Mucosa of descending colon (tissue), 3 donors: ENCODE data around the gene DCC. TPM values are rescaled to one million over a fixed set of nuclear protein-coding genes. Genes with fewer than 3 reads are reported as not detected.

Source experiments
- ATAC-seq: fragments of 200-7000 bp; cut with Tn5 transposase; one replicate; pipeline ENCODE4 v1.9.1; 2020; ENCODE audit warnings: mild to moderate bottlenecking, moderate library complexity
- DNase-seq, 3 donors: peaks; one replicate each; pipeline ENCODE4 v3.0.0-alpha.2; 2020
- H3K36me3 ChIP-seq: fragments of 200-600 bp; one replicate; pipeline ENCODE4 v1.8.0; 2021; ENCODE audit warnings: low read depth, mild to moderate bottlenecking
- H3K4me1 ChIP-seq: fragments of 200-600 bp; one replicate; pipeline ENCODE4 v1.8.0; 2021; ENCODE audit warnings: low read depth, mild to moderate bottlenecking
- H3K4me3 ChIP-seq: fragments of 200-600 bp; one replicate; pipeline ENCODE4 v1.8.0; 2021; ENCODE audit warnings: mild to moderate bottlenecking
- H3K9me3 ChIP-seq: fragments of 200-600 bp; one replicate; pipeline ENCODE4 v1.8.0; 2021; ENCODE audit warnings: mild to moderate bottlenecking
- intact Hi-C, 2 donors: fragments of 100-400 bp; cut with DNase I in 1 of 2; cut with micrococcal nuclease in 1 of 2; formaldehyde crosslinking; loops; one replicate each; pipeline versions ENCODE4 v1.11.0 to v1.11.1; 2022; cut with DNase I, micrococcal nuclease
- total RNA-seq, 3 donors: library from RNA; stranded (reverse); fragmentation: NEBNext Ultra II Directional in 2 of 3; extraction: Animal tissue kit (Norgen Biotek cat#: 25700) in 2 of 3; gene quantifications; one replicate each; pipeline versions ENCODE4 v1.2.1 to v1.2.4, GENCODE V29; 2021 to 2023
- TF ChIP-seq, protein P1 (sequence below): fragments of 200-600 bp; IDR thresholded peaks from one replicate; pipeline ENCODE4 v1.8.0; 2022; ENCODE audit warnings: antibody characterized with exemption, mild to moderate bottlenecking
- donor health status: DM: no; HTN: no; CAD: no; lungs with moderate emphysema.
- donor health status: DM: no; HTN: no; CAD: no.
- donor health status: DM: no; HTN: yes; CAD: no.

DCC gene
- total RNA-seq, 3 donors from 2014 or later = 0.26 to 1.3 (median 0.34) TPM

DNA sequence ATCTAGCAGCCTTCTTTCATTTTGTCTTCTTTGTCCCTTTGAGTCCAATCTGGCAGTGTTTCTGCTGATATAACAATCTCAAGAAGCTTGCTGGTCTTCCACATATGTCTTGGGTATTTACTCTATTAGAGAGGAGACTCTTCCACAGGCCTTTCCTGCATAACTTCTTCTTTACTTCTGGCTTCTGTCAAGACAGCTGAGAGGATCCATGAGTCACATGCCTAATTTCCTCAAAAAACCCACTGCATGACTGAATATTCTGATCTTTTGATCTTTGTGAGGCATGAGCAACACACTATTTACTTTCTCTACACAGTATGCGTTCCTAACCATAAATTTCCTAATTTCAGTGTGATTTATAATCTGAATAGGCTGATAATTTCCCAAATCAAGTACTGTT is 5.1 kb upstream of the DCC start:
- Histone ChIP-seq H3K4me1 (no peaks in the 10 kb centered on the region), H3K4me3 (no peak overlapping the region), H3K36me3 (no peaks in the 10 kb centered on the region), H3K9me3 (no peaks in the 10 kb centered on the region)
- DNase-seq (no peak), ATAC-seq (no peak)
- intact Hi-C loops = no loop called here
- TF ChIP-seq, protein P1, sequence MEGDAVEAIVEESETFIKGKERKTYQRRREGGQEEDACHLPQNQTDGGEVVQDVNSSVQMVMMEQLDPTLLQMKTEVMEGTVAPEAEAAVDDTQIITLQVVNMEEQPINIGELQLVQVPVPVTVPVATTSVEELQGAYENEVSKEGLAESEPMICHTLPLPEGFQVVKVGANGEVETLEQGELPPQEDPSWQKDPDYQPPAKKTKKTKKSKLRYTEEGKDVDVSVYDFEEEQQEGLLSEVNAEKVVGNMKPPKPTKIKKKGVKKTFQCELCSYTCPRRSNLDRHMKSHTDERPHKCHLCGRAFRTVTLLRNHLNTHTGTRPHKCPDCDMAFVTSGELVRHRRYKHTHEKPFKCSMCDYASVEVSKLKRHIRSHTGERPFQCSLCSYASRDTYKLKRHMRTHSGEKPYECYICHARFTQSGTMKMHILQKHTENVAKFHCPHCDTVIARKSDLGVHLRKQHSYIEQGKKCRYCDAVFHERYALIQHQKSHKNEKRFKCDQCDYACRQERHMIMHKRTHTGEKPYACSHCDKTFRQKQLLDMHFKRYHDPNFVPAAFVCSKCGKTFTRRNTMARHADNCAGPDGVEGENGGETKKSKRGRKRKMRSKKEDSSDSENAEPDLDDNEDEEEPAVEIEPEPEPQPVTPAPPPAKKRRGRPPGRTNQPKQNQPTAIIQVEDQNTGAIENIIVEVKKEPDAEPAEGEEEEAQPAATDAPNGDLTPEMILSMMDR = no peak

- TF ChIP-seq, protein P1 = no peak
- DNase-seq (no peak), ATAC-seq (no peak)
- Histone ChIP-seq H3K4me3 (no peak overlapping the region), H3K9me3 (no peaks in the 10 kb centered on the region), H3K4me1 (no peaks in the 10 kb centered on the region), H3K36me3 (no peaks in the 10 kb centered on the region)
- intact Hi-C loops = no loop called here
These were observed 2.7 kb upstream of the DCC start for GRCh38 chr18:52337276-52337675.

DNA sequence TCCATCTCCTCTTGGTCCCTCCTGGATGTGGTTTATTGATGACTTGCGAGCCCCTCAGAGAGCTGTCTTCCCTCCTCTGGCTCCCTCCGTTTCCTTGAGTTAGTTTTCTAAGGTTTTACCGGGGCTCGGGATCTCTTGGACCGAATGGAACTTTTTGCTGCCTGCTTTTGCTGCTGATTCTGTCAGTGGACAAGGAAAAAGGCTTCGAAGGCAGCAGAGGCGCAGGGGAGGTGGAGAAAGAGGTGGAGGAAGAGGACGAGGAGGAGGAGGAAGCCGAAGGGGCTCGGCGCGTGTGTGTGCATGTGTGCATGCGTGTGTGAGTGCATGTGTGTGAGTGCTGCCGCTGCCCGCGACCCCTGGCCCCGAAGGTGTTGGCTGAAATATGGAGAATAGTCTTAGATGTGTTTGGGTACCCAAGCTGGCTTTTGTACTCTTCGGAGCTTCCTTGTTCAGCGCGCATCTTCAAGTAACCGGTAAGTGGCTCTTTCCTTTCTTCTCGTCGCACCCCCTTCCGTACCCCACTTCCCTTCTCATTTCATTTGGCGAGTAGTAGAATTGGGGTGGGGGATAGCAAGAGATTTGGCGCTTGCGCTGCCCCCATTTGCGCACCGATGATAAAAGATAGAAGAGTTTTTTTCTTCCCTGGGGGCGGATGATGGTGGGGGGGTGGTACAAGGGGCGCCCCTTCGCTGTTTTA is 557 bp downstream of the DCC start:
- H3K4me3 ChIP-seq = no peak overlapping the region
- TF ChIP-seq, protein P1 = no peak
- H3K36me3 ChIP-seq = no peaks in the 10 kb centered on the region
- DNase-seq (no peak), ATAC-seq (no peak)
- intact Hi-C loops = no loop called here
- H3K4me1 ChIP-seq = no peaks in the 10 kb centered on the region
- H3K9me3 ChIP-seq = no peaks in the 10 kb centered on the region

DNA sequence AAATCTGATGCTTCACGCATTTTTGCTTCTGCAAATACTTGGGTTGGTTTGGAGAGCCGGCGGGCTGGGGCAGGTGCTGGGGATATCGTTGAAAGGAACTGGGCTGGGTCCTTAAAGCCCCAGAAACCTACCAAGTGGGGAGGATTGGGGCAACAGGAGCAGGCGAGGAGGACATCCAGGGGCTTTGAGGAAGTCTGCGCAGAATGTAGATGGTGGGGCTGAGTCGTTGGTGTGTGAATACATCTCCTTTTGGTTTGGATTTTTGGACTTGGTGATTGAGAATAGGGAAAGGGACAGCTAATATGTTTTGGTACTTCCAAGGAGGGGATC is 1.1 kb downstream of the DCC start:
- no peaks in the 10 kb centered on the region for H3K4me1 ChIP-seq
- intact Hi-C loops = no loop called here
- no peak for DNase-seq
- ATAC-seq = no peak
- H3K4me3 ChIP-seq = no peak overlapping the region
- H3K36me3 ChIP-seq = no peaks in the 10 kb centered on the region
- TF ChIP-seq, protein P1 = no peak
- no peaks in the 10 kb centered on the region for H3K9me3 ChIP-seq

GRCh38 chr18:52341608-52342381 is 1.8 kb downstream of the DCC start:
- peak in 2 of 3 donors; percentile 3 to 27 for DNase-seq
- Histone ChIP-seq H3K36me3 (no peaks in the 10 kb centered on the region), H3K9me3 (no peaks in the 10 kb centered on the region), H3K4me3 (no peak overlapping the region), H3K4me1 (no peaks in the 10 kb centered on the region)
- TF ChIP-seq, protein P1 = no peak
- intact Hi-C loops = no loop called here
- no peak for ATAC-seq
